ENCODE measurements around the gene SH3BP1.
"Not testable (repeated sequence)": the region's sequence is repeated elsewhere in the genome, so short reads cannot be mapped to it uniquely, and the experiment has no call there.

- TF ChIP-seq CTCF (IDR thresholded peaks at IDR 0.05); EP300 (IDR thresholded peaks at IDR 0.05; ENCODE audit: low read depth); POLR2A (IDR thresholded peaks at IDR 0.05); POLR2AphosphoS5 (IDR thresholded peaks at IDR 0.05): not testable (repeated sequence)
Measured at GRCh38 chr22:37591081-37591480, 48.4 kb upstream of the SH3BP1 start.
